ENCODE measurements around the gene NTM.

DNA sequence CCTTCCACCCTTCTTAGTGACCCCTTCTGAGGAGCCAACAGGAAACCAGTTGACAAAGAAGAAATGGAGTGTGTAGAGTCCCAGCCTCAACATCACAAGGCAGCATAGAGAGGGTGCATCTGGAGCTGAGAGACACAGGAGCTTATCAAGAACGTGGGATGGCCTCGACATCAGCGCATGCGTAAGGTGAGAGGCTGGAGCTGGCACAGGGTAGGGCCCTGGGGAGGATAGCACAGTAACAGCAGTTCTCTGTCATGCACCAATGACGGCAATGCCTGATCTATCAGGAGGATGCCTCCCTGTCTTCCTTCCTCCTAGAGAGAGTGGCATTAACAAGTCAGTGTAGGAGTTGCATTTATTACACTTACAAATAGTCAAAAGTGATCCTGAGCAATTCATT is 426.1 kb downstream of the NTM start:
- TF ChIP-seq, protein P1, sequence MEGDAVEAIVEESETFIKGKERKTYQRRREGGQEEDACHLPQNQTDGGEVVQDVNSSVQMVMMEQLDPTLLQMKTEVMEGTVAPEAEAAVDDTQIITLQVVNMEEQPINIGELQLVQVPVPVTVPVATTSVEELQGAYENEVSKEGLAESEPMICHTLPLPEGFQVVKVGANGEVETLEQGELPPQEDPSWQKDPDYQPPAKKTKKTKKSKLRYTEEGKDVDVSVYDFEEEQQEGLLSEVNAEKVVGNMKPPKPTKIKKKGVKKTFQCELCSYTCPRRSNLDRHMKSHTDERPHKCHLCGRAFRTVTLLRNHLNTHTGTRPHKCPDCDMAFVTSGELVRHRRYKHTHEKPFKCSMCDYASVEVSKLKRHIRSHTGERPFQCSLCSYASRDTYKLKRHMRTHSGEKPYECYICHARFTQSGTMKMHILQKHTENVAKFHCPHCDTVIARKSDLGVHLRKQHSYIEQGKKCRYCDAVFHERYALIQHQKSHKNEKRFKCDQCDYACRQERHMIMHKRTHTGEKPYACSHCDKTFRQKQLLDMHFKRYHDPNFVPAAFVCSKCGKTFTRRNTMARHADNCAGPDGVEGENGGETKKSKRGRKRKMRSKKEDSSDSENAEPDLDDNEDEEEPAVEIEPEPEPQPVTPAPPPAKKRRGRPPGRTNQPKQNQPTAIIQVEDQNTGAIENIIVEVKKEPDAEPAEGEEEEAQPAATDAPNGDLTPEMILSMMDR (IDR thresholded peaks at IDR 0.05), result no peak
- TF ChIP-seq POLR2A (IDR thresholded peaks at IDR 0.05) (no peak), POLR2AphosphoS5 (IDR thresholded peaks at IDR 0.05) (no peak)
